WTC11 (cell line): ENCODE measurements around the gene GATC. TPM values are rescaled to one million over a fixed set of nuclear protein-coding genes. Genes with fewer than 3 reads are reported as not detected.

Experiments
- ATAC-seq: fragments of 200-7000 bp; cut with Tn5 transposase; 2 replicates; pipeline ENCODE4 v1.10.0; 2021; ENCODE audit warnings: mild to moderate bottlenecking, moderate library complexity
- CTCF ChIA-PET: fragments of 300-600 bp; sonication (Branson Sonifier 250); formaldehyde crosslinking; loops from one replicate; lab custom pipeline; 2021; ENCODE audit warnings: antibody characterized with exemption; lab: Charles Lee
- POLR2A ChIA-PET: fragments of 350-600 bp; sonication (Branson Sonifier 250); formaldehyde crosslinking; loops from one replicate; lab custom pipeline; 2021; ENCODE audit warnings: antibody characterized with exemption; lab: Charles Lee
- DNase-seq: peaks from one replicate; pipeline ENCODE4 v3.0.0; 2021; ENCODE audit warnings: low spot score
- H3K27ac Mint-ChIP-seq: 2 replicates; pipeline ENCODE4 v1.8.0; 2021; ENCODE audit warnings: mixed read lengths
- H3K27me3 Mint-ChIP-seq: 2 replicates; pipeline ENCODE4 v1.8.0; 2021; ENCODE audit warnings: low read depth, mild to moderate bottlenecking, moderate library complexity, mixed read lengths
- H3K36me3 Mint-ChIP-seq: 2 replicates; pipeline ENCODE4 v1.8.0; 2021; ENCODE audit warnings: mixed read lengths
- H3K4me1 Mint-ChIP-seq: 2 replicates; pipeline ENCODE4 v1.8.0; 2022; ENCODE audit warnings: mixed read lengths
- H3K4me3 Mint-ChIP-seq: 2 replicates; pipeline ENCODE4 v1.8.0; 2021; ENCODE audit warnings: mild to moderate bottlenecking, moderate library complexity, mixed read lengths
- H3K9me3 Mint-ChIP-seq: 2 replicates; pipeline ENCODE4 v1.8.0; 2021; ENCODE audit warnings: mixed read lengths
- ATF2 ChIP-seq: sonication (generic); formaldehyde crosslinking; IDR thresholded peaks from 2 replicates; pipeline ENCODE4 v1.8.1; 2022; ENCODE audit warnings: low read depth, missing genetic modification reagents, borderline replicate concordance
- CDX4 ChIP-seq: fragments of 250-450 bp; sonication (Bioruptor Pico); IDR thresholded peaks from 2 replicates; pipeline ENCODE4 v1.9.0; 2021; ENCODE audit warnings: moderate library complexity, mild to moderate bottlenecking, inconsistent platforms, borderline replicate concordance
- CREB1 ChIP-seq: sonication (generic); formaldehyde crosslinking; IDR thresholded peaks from 2 replicates; pipeline ENCODE4 v1.8.0; 2023; ENCODE audit warnings: mild to moderate bottlenecking, missing genetic modification reagents
- FOXK1 ChIP-seq: sonication (generic); formaldehyde crosslinking; IDR thresholded peaks from 2 replicates; pipeline ENCODE4 v1.8.0; 2022; ENCODE audit warnings: mild to moderate bottlenecking, moderate library complexity, missing genetic modification reagents
- MAX ChIP-seq: sonication (generic); formaldehyde crosslinking; IDR thresholded peaks from 2 replicates; pipeline ENCODE4 v1.8.0; 2022; ENCODE audit warnings: mild to moderate bottlenecking, missing genetic modification reagents
- NFYB ChIP-seq: sonication (generic); formaldehyde crosslinking; conservative IDR thresholded peaks from 2 replicates; pipeline ENCODE4 v1.8.0; 2022; ENCODE audit warnings: low read depth, missing genetic modification reagents
- PRDM15 ChIP-seq: sonication (generic); formaldehyde crosslinking; IDR thresholded peaks from 2 replicates; pipeline ENCODE4 v1.8.0; 2022; ENCODE audit warnings: missing genetic modification reagents
- SMAD3 ChIP-seq: sonication (generic); formaldehyde crosslinking; IDR thresholded peaks from 2 replicates; pipeline ENCODE4 v1.8.0; 2022; ENCODE audit warnings: missing genetic modification reagents, mild to moderate bottlenecking, borderline replicate concordance
- SP1 ChIP-seq: sonication (generic); formaldehyde crosslinking; conservative IDR thresholded peaks from 2 replicates; pipeline ENCODE4 v1.8.1; 2022; ENCODE audit warnings: missing genetic modification reagents
- USF2 ChIP-seq: sonication (generic); formaldehyde crosslinking; IDR thresholded peaks from 2 replicates; pipeline ENCODE4 v1.8.1; 2023; ENCODE audit warnings: mild to moderate bottlenecking, missing genetic modification reagents, moderate library complexity
- ZBTB21 ChIP-seq: sonication (generic); formaldehyde crosslinking; IDR thresholded peaks from 2 replicates; pipeline ENCODE4 v1.8.1; 2023; ENCODE audit warnings: mild to moderate bottlenecking, missing genetic modification reagents, borderline replicate concordance
- ZBTB43 ChIP-seq: sonication (generic); formaldehyde crosslinking; IDR thresholded peaks from 2 replicates; pipeline ENCODE4 v1.8.1; 2023; ENCODE audit warnings: mild to moderate bottlenecking, missing genetic modification reagents
- ZNF121 ChIP-seq: sonication (generic); formaldehyde crosslinking; IDR thresholded peaks from 2 replicates; pipeline ENCODE4 v1.8.0; 2023; ENCODE audit warnings: missing genetic modification reagents
- ZNF219 ChIP-seq: sonication (generic); formaldehyde crosslinking; IDR thresholded peaks from 2 replicates; pipeline ENCODE4 v1.8.0; 2023; ENCODE audit warnings: missing genetic modification reagents, mild to moderate bottlenecking, borderline replicate concordance
- ZNF396 ChIP-seq: fragments of 250-450 bp; sonication (Bioruptor Pico); IDR thresholded peaks from 2 replicates; pipeline ENCODE4 v1.8.0; 2021; ENCODE audit warnings: mild to moderate bottlenecking, moderate library complexity, borderline replicate concordance
- ZNF423 ChIP-seq: fragments of 250-450 bp; sonication (Bioruptor Pico); IDR thresholded peaks from 2 replicates; pipeline ENCODE4 v2.1.2; 2022; ENCODE audit warnings: mild to moderate bottlenecking, moderate library complexity
- total RNA-seq: library from RNA; stranded (reverse); gene quantifications from 3 replicates; pipeline ENCODE4 v1.2.3, GENCODE V29; 2021

GATC gene
- total RNA-seq, 1 experiment from 2014 or later = 33.9 TPM

- Mint-ChIP-seq H3K36me3 (no peaks in the 10 kb centered on the region), H3K27me3 (no peaks in the 10 kb centered on the region), H3K27ac (peak overlapping the region; percentile 94), H3K9me3 (peaks cover 4% of the 10 kb centered on the region), H3K4me1 (peaks cover 23% of the 10 kb centered on the region), H3K4me3 (peak overlapping the region; percentile 56)
- peak; percentile 61 for DNase-seq
- 0 out of 2 replicates have a peak, but pooled peaks have one; percentile 16 for TF ChIP-seq ZNF121 (CRISPR knock-in tag)
- peak; percentile 95 for TF ChIP-seq ZNF423 (CRISPR knock-in tag)
- TF ChIP-seq PRDM15 (CRISPR knock-in tag) = no peak
- peak; percentile 87 for ATAC-seq
- CTCF ChIA-PET = interaction anchor here (0.6 to 2.7 kb wide), 8 partner anchors 11 to 167 kb away, joined by 3 to 24 read pairs (median 4); no protein-coding TSS in a partner anchor
- POLR2A ChIA-PET = interaction anchor here (0.5 to 1.4 kb wide), 7 partner anchors 13 to 48 kb away, joined by 3 to 12 read pairs (median 3); no protein-coding TSS in a partner anchor
Measured at GRCh38 chr12:120402217-120402616, 44.0 kb upstream of the GATC start.

GRCh38 chr12:120403869-120404268, 42.4 kb upstream of the GATC start:
- TF ChIP-seq ATF2 (CRISPR knock-in tag) = no peak
- TF ChIP-seq ZNF396 (CRISPR knock-in tag) = no peak
- TF ChIP-seq NFYB (CRISPR knock-in tag) = no peak
- no peak for TF ChIP-seq SP1 (CRISPR knock-in tag)
- TF ChIP-seq ZNF219 (CRISPR knock-in tag) = no peak
- no peak for TF ChIP-seq SMAD3 (CRISPR knock-in tag)
- TF ChIP-seq CDX4 (CRISPR knock-in tag) = no peak
- no peak for TF ChIP-seq MAX (CRISPR knock-in tag)
- no peak for TF ChIP-seq ZBTB43 (CRISPR knock-in tag)
- TF ChIP-seq ZBTB21 = no peak
- no peak for TF ChIP-seq FOXK1 (CRISPR knock-in tag)
- TF ChIP-seq, all 79 proteins: peak for 0
- ATAC-seq = no peak
- DNase-seq = no peak
- Mint-ChIP-seq H3K27ac (0 out of 2 replicates have a peak overlapping the region, but pooled peaks have one; percentile 49), H3K9me3 (peaks cover 4% of the 10 kb centered on the region), H3K27me3 (no peaks in the 10 kb centered on the region), H3K4me3 (no peak overlapping the region), H3K36me3 (no peaks in the 10 kb centered on the region), H3K4me1 (peaks cover 19% of the 10 kb centered on the region)
- CTCF ChIA-PET = interaction anchor here (0.7 to 2.7 kb wide), 2 partner anchors 26 to 36 kb away, joined by 3 to 24 read pairs; no protein-coding TSS in a partner anchor
- POLR2A ChIA-PET = interaction anchor here (0.6 kb wide), 1 partner anchor 15 kb away, joined by 3 read pairs; no protein-coding TSS in a partner anchor

- H3K4me1 Mint-ChIP-seq = peaks cover 19% of the 10 kb centered on the region
- H3K9me3 Mint-ChIP-seq = peaks cover 4% of the 10 kb centered on the region
- H3K27ac Mint-ChIP-seq = no peak overlapping the region
- ATAC-seq = no peak
- DNase-seq = no peak
- no peak overlapping the region for H3K4me3 Mint-ChIP-seq
- no peaks in the 10 kb centered on the region for H3K36me3 Mint-ChIP-seq
- CTCF ChIA-PET = interaction anchor here (0.7 to 1.0 kb wide), 2 partner anchors 26 kb away, joined by 3 read pairs; no protein-coding TSS in a partner anchor
- POLR2A ChIA-PET = no interaction called here
- no peaks in the 10 kb centered on the region for H3K27me3 Mint-ChIP-seq
- TF ChIP-seq USF2 (CRISPR knock-in tag) (peak; percentile 72), CREB1 (CRISPR knock-in tag) (no peak)
Measured at GRCh38 chr12:120404271-120404670, 42.0 kb upstream of the GATC start.
